Amniotic epithelial cell (primary cell): Measurements from ENCODE around the gene EBF3.

Source experiments
- DNase-seq: peaks from one replicate; pipeline ENCODE4 v3.0.0-alpha.2; 2010; ENCODE audit warnings: low read depth

EBF3 gene

DNA sequence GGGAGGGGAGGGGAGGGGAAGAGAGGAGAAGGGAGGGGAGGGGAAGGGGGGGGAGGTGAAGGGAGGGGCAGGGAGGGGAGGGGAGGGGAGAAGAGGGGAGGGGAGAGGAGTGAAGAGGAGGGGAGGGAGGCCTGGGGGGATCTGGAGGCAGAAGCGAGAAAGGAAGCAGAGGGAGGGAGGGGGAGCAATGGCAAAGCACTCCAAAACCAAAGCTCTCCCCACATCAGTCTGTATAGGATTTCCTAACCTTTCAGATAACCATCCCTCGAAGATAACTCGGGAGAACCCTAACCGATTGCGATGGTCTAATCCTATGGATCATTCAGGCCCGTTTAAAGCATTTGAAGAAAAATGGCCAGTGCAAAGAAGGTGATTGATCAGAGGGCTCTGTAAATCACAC lies 19.0 kb downstream of the EBF3 start:
- DNase-seq, result no peak

DNA sequence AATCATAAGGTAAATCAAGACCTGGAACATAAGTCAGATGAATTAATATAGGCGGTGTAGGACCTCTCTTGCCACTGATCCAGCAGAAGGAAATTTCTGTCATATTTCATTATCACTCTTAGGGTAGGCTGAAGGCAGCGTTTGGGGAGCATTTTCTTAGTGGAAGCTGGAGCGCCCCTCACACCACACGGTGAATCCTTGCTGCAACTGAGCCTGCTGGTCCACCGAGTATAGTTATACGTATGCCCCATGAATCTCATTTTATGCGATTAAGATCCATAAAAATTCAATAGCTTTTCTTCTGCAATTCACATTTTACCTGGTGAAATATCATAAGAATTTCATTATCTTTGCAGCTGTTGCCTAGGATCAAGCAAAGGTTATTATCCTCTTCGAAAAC lies 19.6 kb downstream of the EBF3 start:
- no peak for DNase-seq

DNA sequence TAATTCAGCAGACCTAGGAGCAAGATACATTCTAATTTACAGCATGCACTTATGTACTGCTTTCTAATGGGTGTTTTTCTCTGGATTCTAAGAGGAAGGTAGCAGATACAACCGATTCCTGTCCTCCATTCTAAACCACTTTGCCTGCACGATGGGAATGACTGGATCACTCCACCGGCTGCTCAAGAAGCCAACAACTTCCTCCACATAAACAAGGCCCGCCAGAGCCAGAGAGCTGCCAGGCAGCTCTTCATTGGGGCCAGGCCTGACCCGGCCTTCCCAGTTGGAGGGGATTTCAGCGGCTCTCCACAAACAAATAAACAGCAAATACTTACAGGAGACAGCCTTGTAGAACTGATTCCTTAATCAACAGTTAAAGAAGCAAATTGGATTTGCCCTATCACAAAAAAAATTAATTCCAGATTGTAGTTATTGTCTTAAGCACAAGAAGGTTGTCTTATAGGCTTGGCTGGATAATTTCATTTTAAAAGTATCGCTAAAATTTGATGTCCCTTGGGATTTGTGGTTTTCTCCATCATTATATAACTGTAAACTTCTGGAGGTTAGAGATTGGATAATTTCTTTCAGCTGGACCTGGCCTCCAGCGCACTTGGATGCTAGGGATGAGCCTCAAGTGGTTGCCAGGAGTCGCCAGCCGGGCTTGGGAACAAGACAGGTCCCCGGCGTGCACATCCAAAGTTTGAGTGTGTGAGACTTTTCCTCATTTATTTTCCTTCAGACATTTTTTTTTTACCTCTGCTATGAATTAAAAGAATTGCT lies 20.9 kb downstream of the EBF3 start:
- no peak for DNase-seq

DNA sequence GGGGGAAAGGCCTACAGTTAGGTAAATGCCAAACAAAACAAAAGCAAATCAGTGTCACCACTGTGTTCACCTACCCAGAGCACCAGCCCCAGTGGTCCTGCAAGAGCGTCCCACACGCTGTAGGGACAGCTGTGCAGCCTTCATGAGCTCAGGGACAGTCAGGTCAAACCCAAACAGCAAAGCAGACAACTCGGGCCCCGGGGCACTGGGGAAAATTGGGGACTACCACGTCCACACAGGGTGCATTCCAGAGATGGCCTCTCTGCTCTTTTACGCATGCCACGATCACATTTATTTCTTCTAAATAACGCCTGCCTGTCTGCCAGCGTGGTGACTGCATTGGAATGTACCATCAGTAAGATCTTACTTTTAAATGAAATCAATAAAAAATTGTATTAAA lies 21.7 kb downstream of the EBF3 start:
- DNase-seq, result no peak

DNA sequence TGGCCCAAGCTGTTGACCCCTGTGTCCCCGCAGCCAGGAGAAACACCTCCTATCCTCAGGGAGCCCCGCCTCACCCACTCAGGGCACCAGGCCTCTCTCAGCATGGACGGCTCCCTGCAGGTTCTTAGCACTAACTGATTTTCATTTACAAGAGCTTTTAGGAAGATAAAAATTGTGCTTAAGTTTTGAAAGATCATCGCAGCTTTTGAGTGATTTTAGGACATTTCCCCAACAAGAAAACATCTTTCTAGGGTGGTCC lies 22.1 kb downstream of the EBF3 start:
- DNase-seq, result no peak

DNA sequence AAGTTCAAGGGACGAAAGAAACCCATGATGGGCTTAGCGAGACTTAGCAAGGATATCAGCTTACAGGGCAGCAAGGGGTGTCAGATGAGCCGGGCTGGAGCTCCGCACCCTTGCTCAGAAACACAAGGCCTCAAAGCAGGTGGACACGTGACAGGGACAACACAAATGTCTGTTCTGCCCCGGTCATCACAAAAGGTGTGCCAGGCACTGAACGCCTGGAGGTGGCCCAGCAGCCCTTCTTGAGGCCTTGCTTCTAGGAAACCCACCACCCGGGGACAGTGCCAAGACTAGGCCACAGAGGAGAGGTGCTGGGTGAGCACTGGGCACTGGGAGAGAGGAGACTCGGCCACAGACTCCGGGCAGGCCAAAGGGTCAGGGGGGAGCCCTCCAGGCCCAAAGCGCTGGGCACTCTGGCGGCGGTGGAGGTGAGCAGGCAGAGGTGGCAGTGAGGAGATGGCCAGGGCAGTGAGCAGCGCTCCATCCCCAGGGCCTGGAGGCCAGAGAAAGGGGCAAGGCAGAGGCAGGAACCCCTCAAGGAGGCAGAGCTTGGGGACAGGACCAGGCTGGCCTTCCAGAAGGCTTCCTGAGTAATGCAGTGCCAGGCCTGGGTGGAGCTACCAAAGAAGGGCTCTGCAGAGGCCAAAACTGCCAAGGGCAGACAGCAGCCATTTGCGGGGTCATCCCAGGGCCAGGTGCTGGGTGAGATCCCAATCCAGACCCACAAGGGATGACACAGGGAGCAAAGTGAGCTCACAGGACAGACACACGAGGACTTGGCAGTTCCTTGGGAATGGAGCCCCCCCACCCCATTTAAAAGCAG lies 22.7 kb downstream of the EBF3 start:
- DNase-seq, result no peak

DNA sequence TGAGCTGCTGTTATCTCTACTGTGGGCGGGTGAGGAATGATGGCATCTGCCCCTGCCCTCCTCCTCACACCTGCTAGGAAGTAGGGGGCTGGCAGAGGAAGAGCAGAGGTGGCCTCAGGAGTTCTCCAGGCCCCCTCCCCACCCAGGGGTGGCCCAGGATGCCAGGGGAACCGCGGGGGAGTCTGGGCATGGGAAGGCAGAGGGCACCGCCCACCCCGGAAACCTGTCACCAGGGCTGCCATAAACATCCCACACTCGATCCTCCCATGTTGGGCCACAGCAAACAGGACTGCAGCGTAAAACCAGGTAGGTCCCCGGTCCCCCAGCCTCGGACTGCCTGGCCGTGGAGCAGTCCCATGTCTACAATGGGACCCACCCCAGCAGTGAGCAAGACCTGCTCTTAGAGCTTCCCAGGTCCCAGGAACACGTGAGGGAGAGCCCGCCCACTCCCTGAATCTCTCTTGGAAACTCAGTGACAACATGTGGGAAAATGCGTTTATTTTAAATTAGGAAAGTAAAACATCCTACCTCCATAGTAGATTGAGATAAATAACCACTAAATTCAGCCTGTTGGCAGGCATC lies 23.4 kb downstream of the EBF3 start:
- no peak for DNase-seq

DNA sequence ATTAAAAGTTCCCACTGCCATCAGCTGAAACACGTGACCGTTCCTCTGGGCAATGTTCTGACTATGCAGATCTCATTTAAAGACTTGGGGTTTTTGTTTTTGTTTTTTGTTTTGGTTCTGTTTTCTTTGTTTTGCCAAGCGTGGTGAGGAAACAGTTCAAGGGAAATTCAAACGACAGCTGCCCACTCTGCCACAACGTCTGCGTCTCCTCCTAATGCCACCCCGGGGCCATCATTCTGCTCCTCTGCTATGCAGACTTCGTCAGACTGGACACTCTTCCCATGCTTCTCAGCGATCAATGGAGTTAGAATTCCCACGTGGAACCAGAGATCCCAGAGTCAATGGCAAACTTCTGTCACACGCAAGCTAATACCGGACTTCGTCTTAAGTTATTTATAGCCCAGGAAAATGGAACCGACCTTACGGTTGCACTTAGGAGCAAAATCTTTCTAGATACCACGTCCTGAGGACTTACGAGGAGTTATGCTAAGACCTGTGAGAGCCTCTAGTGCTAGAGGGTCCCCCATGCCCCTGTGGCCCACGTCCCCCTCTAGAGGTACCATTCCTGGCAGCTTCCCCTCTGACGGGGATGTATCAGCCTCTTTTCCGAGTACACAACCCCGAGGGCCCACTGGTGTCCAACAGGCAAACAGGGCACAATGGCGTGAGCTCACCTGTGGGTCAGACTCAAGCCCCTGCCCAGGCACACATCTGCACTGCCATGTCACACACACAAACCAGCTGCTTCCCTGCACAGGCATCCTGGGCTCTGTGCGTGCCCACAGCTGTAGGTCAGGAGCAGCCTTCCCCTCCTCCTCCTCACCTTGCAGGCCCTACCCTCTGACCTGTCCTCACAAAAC lies 24.4 kb downstream of the EBF3 start:
- no peak for DNase-seq

DNA sequence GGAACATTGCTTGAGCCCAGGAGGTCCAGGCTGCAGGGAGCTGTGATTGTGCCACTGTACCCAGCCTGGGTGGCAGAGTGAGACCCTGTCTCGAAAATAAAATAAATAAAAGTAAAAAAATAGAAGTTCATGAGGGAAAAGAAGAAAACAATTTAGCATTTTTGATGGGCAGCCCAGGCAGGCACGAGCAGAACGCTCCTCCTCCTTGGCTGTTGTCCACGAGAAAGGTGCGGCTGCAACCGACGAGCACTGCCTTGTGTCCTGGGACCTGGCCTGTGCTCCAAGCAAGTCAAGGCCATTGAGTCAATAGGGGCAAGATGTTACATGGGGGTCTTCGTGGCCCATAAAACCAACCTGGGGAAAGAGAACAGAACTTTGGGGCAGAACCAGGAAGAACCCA lies 25.6 kb downstream of the EBF3 start:
- no peak for DNase-seq

DNA sequence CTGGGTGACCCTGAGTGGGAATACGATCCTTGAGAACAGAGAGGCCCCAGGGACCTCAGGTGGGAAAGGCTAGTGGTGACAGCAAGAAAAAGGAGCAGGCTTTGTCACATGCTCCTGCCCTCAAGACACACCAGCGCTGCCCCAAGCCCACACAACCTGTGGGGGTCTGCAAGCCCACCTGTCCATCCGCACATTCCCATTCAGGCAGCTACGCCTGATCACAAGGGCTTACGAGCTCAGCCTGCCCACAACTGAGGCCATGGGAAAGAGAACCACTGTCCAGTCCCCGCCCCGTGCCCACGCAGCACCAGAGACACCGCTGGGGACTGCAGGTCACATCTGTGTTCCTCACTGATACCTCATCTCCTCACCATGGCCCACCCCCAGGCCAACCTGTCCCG lies 26.7 kb downstream of the EBF3 start:
- no peak for DNase-seq

DNA sequence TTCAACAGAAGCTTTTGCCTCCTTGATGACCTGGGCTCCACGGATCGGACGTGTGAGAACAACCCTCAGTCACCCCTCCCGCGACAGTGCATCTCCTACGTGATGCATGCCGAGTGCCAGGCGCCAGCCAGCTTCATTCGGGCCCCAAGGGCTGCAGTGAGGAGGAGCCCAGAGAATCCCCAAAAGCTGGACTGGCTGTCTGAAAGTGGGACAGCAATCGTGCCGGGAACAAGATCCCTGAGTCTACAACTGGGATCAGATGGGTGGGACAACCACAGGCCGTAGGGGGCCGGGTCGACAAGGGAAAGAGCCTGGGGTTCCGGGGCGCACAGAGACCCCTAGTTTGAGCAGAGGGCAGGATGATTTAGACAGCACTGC lies 27.2 kb downstream of the EBF3 start:
- no peak for DNase-seq

DNA sequence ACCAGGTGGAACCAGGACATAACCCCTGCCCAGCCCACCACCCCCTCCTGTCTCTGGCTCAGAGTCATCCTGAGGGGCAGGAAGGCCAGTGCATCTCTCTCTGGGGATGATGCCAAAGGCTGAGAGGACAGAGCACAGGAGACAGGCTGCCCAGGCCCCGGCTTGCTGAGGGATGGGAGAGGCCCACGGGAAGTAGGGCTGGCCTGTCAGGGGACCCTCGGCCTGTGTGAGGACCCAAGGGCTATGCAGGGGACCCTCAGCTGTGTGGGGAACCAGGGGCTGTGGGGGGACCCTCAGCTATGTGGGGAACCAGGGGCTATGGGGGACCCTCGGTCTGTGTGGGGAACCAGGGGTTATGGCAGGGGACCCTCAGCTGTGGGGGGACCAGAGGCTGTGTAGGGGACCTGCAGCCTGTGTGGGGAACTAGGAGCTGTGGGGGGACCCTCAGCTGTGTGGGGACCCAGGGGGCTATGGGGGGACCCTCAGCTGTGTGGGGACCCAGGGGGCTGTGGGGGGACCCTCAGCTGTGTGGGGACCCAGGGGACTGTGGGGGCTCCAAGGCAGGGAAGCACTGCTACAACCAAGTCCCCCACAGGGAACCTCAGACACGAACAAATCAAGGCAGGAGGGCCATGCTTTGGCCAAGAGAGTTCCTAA lies 27.7 kb downstream of the EBF3 start:
- no peak for DNase-seq

DNA sequence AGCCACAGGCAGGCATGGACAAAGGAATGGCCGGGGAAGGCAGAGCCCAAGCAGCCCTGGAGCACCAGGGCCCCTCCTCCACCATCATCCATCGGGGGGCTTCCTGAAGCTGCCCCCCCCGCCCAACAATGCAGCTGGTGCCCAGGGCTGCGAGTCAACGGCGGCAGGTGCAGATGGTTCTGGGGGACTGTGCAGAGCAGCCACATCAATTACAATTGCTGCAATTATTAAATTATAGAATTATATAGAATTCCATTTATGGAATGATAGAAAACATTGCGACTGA lies 28.3 kb downstream of the EBF3 start:
- no peak for DNase-seq

DNA sequence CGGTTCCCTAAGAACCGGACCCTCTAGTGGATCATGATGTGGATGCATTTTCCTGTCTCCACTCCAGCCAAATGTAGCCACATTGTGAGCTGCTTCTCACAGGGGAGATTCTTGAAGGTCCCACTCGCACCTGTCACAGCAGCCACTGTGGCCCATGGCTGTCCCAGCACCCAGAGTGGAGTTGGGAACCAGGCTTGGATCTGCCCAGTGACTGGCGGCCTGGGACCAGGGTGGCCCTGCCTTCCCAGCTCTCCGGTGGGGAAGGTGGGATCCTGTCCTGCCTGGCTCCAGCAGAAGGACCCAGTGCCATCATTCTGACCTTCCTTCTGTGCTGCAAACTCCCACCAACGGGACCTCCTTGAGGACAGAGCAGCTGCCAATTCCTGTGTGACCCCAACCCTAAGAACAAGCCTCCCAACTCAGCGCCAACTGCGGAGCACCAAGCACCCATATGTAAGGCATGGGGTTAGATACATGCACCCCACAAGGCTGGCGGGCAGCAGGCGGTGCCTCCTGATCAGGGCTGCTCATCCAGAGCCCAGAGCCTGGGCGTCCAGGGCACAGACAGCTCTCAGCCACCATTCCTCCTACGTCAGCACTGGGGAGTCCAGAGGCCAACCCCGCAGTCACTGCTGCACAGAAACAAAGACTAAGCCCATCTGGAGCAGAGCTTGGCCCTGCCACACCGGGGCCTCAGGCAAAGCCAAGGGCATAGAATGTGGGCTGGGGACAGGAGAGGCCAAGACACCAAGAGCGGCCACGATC lies 28.8 kb downstream of the EBF3 start:
- no peak for DNase-seq

DNA sequence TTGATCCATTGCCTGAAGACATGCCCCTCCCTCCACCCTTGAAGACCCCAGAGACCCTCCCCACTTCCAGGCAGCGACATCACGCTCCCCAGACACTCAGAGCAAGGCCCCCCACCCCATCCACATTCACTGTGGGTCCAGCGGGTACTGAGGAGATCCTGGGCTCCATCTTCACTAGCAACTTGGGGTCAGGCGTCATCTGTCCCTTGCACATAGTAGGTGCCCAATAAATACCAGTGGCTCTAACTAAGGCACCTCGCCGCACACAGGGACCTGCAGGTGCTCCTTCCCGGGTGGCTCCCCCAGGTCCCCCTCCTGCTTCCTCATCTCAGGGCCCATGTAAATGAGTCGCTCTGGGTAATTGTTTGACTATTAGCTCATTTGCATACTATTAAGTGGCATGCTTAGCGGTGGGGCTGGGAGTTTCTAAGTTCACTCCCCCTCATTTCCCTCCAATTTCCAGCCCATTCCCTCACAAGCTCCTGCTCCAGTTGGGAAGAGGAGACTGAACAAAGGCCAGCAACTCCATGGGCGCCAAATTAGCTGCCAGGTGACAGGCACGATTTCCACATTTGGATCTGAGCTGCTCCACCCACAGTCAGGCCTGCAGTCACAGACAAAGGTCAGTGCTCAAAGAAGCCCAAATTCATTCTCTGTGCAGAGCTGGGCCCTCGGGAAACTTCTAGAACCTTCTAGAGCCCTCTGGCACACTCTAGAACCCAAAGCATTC lies 29.7 kb downstream of the EBF3 start:
- DNase-seq, result no peak

DNA sequence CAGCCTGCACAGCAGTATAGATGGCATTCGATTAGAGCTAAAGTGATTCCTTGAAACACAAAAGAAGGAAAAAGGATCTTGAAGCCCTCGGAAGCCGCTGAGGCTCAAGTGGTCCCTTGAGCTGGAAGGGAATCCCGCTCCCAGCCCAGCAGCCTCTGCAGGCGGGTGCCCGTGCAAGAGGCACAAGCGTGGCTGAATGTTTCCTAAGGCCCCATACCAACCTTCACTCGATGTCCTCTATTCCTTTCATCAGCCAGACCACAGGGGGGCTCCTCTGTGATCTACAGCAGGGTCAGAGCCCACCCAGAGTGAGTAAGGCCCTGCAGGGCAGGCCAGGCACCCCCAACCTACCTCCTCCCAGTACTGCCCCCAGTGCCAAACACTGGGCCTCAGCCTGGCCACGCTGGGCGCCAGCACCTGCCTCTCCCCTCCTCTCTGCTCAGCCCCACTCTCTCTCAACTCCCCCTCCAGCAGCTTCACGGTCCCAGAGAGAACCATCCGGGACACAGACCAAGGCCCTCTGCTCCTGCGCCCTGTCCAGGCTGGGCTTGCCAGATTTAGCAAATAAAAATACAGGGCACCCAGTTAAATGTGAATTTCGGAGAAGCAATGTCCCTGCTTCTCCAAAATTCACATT lies 30.5 kb downstream of the EBF3 start:
- no peak for DNase-seq

DNA sequence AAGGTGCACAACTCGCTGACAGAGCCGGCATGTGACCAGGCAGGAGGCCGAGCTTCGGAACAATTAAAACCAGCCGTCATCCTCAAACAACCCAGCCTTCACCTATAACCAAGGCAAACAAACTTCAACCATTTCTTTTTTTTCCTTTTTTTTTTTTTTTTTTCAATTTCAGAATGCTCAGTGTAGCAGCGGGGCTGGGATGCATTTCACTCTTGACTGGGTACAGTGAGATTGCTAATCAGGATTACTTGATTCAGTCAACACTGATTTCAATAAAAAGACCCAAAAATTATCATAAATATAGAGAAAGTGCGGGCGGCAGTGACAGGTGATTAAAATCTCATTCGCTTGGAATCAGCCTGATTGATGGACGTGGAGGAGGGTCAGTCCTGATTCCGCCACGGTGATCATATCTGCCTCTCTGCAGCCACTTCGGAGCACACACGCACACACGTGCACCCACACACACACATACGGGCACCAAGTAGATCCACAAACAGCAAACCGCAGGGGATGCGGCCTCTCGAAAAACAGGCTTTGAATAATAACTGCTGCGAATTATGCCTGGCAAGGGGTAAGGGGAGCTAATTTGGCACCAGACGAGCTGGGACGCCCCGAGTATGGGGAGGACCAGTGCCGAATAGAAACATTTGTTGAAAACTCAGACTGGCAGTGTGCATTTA lies 31.2 kb downstream of the EBF3 start:
- DNase-seq, result no peak

DNA sequence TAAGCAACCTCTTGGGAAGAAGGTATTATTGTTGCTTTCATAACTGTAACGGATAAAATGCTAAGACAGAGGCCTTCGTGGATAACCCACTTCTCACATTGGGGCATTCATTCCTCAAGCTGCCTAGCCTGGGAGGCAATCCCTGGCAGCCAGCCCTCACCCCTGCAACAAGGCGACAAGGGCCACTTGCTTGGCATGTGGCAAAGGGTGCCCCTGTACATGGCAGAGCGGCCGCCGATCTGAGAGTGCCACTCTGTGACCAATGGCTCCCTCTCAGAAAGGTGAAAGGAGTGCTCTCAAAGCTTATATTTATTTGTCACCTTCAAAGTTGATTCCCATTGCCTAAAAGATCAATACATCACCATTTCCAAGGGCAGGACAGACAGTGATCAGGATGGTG lies 31.9 kb downstream of the EBF3 start:
- DNase-seq, result no peak

DNA sequence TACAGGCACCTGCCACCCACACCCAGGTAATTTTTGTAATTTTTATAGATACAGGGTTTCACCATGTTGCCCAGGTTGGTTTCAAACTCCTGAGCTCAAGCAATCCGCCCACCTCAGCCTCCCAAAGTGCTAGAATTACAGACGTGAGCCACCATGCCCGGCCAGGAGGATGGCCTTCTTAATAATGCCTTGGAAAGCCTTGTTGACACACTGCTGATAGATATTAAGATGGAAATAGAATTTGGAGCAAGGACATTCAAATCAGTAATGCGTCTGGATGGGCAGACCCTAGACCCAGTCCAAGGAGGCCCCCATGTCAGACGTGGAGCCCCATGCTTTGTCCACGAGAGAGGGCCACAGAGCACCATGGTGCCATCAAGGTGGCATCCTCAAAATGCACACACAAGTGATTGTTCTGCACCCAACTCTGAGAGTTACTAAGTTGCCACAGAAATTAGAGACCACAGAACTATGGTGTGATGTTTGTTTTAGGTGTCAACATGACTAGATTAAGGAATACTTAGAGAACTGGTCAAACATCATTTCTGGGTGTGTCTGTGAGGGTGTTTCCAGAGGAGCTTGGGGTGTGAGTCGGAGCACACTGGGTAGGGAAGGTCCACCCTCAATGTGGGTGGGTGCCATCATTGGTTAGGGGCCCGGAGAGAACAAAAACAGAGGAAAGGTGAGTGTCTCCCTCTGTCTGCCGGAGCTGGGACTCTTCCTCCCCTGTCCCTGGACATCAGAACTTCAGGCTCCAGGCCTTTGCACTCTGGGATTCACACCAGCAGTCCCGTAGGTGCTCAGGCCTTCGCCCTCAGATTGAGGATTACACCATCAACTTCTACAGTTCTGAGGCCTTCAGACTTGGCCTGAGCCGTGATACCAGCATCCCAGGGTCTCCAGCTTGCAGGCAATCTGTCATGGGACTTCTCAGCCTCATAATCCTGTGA lies 34.5 kb downstream of the EBF3 start:
- DNase-seq, result no peak
